GM21515 (cell line): ENCODE data around the gene PLA2G4E.

ENCODE experiments used
- ATAC-seq: cut with Tn5 transposase; IDR thresholded peaks from one replicate; pipeline ENCODE4 v1.9.1; 2021; ENCODE audit not compliant: unreplicated experiment

The PLA2G4E gene

GRCh38 chr15:41979493-41980266, 41.2 kb downstream of the PLA2G4E start:
- ATAC-seq: no peak

DNA sequence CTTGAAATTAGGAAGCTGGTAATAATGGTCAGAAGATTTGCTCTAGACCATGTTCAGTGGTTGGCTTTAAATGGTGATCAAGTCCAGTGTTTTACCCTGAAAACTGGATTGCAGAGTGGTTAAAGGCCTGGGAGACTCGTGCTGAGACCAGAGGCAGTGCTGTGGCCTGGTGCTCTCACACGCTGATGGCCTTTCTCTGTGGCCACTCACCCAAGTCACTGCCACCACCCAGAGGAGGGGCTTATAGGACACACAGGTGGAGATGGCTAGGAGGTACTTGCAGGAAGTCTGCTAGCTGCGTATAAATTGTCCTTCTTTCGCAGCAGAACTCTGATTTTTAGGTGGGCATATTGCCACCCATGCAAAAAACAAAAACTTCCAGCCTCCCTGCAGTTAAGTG, 42.3 kb downstream of the PLA2G4E start:
- no peak for ATAC-seq

DNA sequence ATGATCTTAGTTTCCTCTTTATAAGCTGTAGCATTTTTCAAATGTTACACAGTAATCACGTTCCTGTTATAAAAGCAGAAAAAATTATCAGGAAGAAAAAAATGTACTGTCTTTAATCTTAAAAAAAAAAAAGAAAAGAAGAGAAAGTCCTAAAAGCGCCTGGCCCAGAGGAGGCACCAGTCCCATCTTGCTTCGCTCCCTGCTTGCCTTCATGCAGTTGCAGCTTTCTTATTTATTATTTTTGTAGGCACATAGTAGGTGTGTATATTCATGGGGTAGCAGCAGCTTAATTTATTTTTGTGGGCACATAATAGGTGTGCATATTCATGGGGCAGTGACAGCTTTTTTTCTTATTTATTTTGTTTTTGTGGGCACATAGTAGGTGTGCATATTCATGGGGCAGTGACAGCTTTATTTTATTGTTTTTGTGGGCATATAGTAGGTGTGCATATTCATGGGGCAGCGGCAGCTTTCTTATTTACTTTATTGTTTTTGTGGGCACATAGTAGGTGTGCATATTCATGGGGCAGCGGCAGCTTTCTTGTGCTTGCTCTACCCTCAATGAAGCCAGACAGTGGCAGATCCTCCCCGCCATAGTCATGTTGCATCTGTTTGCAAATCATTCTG, 43.0 kb downstream of the PLA2G4E start:
- no peak for ATAC-seq

DNA sequence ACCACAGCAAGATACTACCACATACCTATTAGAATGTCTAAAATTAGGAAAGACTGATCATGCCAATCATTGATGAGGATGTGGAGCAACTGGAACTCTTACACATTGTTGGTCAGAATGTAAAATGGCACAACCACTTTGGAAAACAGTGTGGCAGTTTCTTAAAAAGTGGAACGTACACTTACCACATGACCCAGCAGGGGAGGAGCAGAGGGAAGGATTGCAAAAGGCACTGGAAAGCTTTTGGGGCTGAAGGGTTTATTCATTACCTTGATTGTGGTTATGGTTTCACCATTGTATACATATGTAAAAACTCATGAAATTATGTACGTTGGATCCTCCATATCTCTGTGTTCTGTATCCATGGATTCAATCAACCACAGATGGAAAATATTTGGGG, 45.2 kb downstream of the PLA2G4E start:
- ATAC-seq: no peak

DNA sequence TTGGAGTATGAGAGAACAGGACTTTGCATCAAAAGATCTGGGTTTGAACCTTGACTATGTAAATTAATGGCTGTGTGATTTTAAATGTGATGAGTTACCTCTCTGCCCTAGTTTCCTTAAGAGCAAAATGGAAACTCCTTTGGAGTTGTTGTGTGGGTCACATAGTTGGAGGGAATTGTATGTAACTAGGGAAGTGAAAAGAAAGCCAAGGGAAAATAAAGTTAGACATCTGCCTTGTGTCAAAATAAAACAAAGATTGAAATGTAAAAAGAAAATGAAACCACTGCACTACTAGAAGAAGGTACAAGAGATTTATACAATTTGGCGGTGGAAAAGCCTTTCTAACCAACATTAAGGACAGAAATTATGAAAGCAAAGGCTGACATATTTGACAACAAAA, 46.8 kb downstream of the PLA2G4E start:
- no peak for ATAC-seq

DNA sequence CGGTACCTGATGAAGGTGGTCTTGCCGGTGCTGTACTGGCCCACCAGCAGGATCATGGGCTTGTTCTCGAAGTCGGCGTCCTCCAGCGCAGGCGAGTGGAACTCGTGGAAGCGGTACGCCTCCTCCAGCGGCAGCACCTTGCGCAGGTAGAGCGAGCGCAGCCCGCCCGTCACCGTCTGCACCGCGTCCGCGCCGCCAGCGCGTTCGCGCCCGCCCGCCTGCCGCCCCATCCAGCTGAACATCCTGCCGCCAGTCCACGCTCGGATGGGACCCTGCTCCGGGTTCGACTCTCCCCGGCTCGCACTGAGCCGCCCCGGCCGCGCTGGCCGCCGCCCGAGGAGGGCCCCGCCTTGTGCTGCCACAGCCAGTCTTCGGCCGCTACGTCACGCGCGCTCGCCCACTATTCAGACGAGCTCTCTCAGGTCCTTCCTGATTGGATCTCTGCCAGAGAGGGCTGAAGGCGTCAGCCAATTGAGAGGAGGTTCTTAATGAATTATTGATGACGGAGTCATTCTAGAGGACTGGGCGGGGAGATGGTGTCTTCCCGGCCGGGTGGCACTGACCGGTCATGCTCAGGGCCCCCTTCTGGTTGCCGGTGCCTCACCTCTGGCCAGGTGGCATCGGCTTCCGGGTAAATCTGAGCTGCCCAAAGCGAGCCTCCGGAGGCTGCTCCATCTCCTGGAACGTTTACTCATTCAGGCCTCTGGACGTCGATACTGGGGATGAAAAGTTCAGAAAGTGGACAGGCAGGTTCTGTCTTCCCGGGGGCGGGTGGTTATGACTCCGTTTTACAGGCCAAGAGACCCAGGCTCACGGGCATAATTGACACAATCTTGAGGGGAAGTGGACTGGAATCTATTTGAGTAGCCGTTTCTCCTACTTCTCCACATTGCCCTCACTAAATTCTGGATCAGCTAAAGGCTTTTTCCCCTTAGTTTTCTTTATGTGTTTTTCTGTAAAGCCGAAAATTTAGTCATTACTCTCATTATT, 48.3 kb downstream of the PLA2G4E start, which contains the start of gene EHD4:
Gene EHD4 (minus strand): TSS at position 305 of the 990 bp plus-strand sequence. CDS start 63 bp downstream, at position 242.
- ATAC-seq: peak; percentile 82

- peak; percentile 17 for ATAC-seq
Measured at GRCh38 chr15:41971895-41972252, 49.0 kb downstream of the PLA2G4E start.

DNA sequence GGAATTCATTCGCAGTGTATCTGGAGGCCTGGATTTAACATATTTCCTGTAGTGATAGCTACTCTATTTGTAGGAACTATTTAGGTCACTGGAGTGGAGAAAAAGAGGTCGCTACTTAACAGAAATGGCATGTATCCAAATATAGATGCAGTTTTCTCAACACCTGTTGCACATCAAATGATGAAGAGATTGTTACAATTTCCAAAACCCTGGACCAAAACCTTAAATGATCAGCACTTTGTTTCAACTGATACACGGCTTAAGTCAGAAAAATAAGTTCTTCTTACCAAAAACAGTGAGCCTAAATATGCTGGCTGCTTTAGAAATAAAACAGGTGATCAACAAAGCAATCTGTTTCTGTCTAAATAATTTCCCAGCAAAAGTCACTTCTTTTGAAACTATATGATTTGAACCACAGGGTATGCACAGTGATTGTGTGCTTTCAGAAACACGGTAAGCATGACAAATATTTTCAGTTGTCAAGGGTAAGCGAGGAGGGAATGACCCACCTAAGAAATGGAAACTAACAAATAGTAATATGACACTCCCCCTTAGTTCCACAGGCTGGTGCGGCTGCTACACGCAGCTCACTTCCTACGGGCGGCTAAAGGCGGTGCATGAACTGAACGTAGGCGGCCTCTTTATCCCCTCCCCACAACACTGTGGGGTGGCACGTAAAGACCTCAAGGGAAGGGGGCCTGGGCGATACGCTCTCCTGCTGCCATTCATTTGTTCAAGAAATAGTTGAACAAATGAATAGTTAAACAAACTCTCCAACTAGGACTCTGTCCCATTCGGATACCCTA, 49.5 kb downstream of the PLA2G4E start:
- peak; percentile 46 for ATAC-seq

DNA sequence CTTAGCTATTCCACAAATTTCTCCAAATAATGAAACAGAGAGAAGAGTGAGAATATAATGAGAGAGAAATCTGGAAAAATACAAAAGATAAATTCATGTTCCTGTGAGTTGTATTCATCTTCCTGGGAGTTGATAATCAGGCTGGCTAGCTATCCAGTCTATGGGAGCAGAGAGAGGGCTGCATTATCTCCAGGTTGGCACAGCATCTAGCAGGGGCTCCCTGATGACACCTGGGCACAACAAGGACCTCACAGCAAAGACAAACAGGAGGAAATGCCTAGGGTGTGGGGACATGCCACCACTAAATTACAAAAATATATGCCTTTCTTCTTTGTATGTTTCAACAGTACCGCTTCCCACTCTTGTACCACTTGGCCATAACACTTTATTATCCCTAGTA, 50.4 kb downstream of the PLA2G4E start:
- no peak for ATAC-seq

DNA sequence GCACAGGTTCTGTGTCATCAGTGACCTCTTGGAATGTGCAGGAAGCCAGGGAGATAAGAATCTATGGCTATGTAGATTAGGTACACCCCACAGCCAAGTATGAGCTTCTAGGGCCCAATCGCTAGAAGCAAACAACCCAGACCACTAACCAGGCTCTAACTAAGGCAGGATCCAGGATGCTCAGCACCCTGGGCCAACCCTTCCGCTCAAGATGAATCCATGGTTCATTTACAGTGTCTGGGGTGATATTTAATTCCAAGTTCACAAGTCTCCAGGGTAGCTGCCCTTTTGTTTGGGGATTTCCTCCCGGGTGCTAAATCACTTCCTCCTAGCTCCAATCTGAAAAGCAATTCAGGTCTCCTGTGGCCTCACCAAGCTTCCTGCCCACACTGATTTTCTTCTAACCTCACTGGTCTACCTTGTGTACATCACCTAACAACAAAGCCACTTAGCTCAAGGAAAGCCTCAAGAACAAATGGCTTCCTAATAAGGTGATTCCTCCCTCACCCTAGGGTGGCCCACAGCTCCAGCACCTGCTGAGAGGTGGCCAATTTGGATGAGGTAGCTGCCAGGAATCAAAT, 50.9 kb downstream of the PLA2G4E start:
- no peak for ATAC-seq

- no peak for ATAC-seq
Measured at GRCh38 chr15:41968701-41969100, 52.1 kb downstream of the PLA2G4E start.

GRCh38 chr15:41967506-41968206, 53.2 kb downstream of the PLA2G4E start:
- ATAC-seq: no peak

DNA sequence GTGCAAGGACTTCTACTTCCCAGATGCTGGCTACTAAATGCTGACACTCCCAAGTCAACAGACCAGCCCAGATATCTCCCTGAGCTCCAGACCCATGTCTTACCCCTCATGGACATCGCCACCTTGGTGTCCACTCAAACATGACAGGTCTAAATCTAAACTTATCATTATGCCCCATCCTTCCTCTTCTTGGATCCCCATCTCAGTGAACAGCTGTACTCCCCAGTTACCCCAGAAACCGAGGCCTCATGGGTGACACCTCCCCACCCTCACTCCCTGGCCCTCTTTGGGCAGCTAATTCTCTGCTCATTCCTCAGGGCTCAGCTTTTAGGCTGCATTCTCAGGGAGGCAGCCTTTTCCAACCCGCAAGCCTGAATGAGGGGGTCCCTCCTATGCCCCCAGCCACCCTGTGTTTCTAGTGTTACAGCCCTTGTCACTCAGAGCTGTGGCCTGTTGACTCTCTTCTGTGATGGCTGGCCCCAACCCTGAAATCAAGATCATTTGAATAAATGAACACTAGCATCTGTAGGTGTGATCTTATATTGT, 53.8 kb downstream of the PLA2G4E start:
- no peak for ATAC-seq

DNA sequence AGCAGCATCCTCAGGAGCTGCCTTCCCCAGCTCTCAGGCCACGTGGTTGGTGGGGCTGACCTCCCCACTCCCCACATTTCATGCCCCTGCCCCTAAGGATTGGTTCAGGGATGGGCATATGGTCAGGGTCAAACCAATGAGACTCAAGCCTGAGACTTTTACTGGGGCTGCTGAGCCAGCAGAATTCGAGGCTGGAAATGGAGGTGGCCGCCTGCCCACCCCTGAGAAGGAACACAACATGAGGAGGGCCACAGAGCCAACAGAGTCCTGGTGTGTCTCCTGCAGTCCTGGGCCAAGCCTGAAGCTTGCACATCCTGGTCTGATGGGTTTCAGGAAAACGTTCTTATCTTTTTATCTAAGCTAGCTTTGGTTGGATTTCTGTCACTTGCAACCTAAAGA, 54.4 kb downstream of the PLA2G4E start:
- no peak for ATAC-seq

DNA sequence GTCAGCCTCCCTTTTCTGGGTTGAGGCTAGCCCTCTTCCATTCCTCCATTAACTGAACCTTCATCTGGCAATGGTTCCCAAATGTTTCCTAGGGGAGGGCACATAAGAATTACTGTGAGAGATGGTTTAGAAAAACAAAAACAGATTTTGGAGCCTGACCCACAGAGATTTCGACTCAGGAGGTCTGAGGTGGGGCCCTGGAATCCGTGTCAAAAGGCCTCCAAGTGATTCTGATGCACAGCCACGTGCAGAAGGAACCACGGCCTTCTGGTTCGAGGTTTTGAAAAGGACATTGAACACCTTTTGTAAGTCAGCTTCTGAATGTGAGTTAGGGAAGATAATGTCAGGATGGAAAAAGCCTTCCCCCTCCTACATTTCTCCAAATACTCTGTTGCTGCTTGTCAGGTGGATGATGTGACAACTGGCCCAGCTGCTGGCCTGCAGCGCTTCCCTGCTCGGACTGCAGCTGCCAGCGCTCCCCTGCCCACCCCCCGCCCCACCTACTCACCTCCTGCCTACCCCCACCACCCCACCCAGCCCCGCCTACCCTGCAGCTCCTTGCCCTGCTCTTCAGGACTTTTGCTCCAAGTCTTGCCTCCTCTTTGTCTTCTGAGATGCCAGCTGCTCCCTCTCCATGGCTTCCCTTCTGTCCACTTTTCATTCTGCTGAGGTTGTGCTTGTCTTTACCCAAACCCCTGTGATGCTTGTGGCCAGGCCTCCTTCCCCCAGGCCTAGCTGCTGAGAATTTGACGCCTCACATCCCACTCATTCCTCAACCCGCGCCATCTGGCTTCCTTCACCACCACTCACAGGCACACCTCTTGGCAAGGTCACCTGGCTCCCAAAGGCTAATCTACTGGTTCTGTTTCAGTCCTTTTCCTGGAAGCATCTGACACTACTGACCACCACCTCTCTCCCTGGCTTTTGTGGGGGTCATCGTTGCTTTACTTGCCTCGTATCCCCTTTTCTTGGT, 55.1 kb downstream of the PLA2G4E start:
- ATAC-seq: no peak

DNA sequence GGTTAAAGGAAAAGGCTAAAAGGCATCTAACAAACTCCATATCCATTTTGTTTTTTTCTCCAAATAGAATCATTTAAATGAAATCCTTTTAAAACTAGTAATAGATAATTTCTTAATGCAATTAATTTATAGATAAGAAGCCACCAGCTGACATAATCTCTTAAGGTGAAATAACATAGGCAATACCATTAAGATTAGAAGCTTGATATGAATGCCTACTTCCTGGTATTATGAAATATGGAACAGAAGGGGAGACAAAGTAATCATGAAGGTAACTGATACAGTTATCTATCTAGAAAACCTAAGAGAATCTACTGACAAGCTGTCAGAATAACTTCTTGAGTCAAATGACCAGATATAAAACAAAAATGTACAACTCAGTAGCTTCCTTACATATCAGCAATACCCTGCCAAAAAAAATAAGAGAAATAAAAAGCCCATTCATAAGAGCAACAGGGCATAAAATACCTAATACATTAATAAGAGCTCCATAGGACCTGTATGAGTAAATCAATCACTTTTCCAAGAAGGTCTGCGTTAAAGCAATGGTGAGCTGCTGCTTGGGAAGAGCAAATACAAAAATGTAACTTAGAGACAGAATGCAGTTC, 59.1 kb downstream of the PLA2G4E start:
- no peak for ATAC-seq

DNA sequence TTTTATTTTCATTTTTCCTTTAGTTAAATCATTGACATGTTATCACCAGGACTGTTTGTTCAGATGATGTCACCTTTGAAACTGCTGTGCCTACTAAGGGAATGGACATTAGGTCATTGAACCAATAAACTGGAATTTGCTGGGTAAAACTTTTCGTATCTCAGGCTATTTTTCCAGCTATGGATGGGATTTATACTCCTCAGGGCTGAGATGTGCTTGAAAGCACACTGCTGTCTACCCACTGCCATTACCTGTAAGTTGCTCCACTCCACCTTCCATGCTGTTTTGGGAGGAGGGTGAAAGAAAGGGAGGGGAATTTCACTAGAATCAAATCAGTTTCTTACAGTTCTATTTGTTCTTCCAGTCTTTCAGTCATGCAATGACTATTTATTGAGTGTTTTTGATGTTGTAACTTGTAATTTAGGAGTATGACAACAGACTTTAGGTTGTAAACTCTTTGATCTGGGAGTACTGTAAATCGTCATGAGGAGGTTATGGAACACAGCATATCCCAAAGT, 59.8 kb downstream of the PLA2G4E start:
- ATAC-seq: no peak

GRCh38 chr15:41958002-41958420, 62.8 kb downstream of the PLA2G4E start:
- no peak for ATAC-seq
